Dendritic cell treated with granulocyte-macrophage colony-stimulating factor and Interleukin-4, amounts not matched to agents 40 ng/mL and 50 ng/mL, for 4 days (primary cell): ENCODE results near the gene MED12L.

Source experiments
- H3K27ac Mint-ChIP-seq: one replicate; pipeline ENCODE4 v1.8.0; 2022; ENCODE audit warnings: mild to moderate bottlenecking, mixed read lengths
- H3K27me3 Mint-ChIP-seq: one replicate; pipeline ENCODE4 v1.8.0; 2022; ENCODE audit warnings: mild to moderate bottlenecking, mixed read lengths
- H3K36me3 Mint-ChIP-seq: one replicate; pipeline ENCODE4 v1.8.0; 2022; ENCODE audit warnings: low read depth, mixed read lengths
- H3K4me1 Mint-ChIP-seq: one replicate; pipeline ENCODE4 v1.8.0; 2022; ENCODE audit warnings: low read depth, mixed read lengths
- H3K4me3 Mint-ChIP-seq: one replicate; pipeline ENCODE4 v1.8.0; 2022; ENCODE audit warnings: mild to moderate bottlenecking, moderate library complexity, mixed read lengths
- H3K9me3 Mint-ChIP-seq: one replicate; pipeline ENCODE4 v1.8.0; 2022; ENCODE audit warnings: mixed read lengths
- intact Hi-C: fragments of 100-400 bp; cut with micrococcal nuclease; formaldehyde crosslinking; loops from one replicate; pipeline ENCODE4 v1.15.0; 2022

The MED12L gene

GRCh38 chr3:151262871-151263525 lies 177.5 kb downstream of the MED12L start:
- H3K4me1 Mint-ChIP-seq, result peaks cover 52% of the 10 kb centered on the region
- no peaks in the 10 kb centered on the region for H3K27me3 Mint-ChIP-seq
- no peak overlapping the region for H3K27ac Mint-ChIP-seq
- H3K4me3 Mint-ChIP-seq, result no peak overlapping the region
- H3K9me3 Mint-ChIP-seq, result no peaks in the 10 kb centered on the region
- intact Hi-C loops, result no loop called here
- peaks cover 37% of the 10 kb centered on the region for H3K36me3 Mint-ChIP-seq

- Mint-ChIP-seq H3K27me3 (no peaks in the 10 kb centered on the region), H3K27ac (peak overlapping the region; percentile 92), H3K4me1 (peaks cover 65% of the 10 kb centered on the region), H3K4me3 (peak overlapping the region; percentile 40), H3K36me3 (peaks cover 47% of the 10 kb centered on the region), H3K9me3 (no peaks in the 10 kb centered on the region)
- intact Hi-C loops, result no loop called here
Observed at GRCh38 chr3:151264605-151265004, 179.1 kb downstream of the MED12L start.

- no peaks in the 10 kb centered on the region for H3K27me3 Mint-ChIP-seq
- H3K9me3 Mint-ChIP-seq, result no peaks in the 10 kb centered on the region
- intact Hi-C loops, result no loop called here
- H3K36me3 Mint-ChIP-seq, result peaks cover 47% of the 10 kb centered on the region
- H3K4me1 Mint-ChIP-seq, result peaks cover 66% of the 10 kb centered on the region
- peak overlapping the region; percentile 40 for H3K4me3 Mint-ChIP-seq
- peak overlapping the region; percentile 92 for H3K27ac Mint-ChIP-seq
Observed at GRCh38 chr3:151265166-151265565, 179.7 kb downstream of the MED12L start.

GRCh38 chr3:151265866-151266265 lies 180.4 kb downstream of the MED12L start:
- H3K4me3 Mint-ChIP-seq, result peak overlapping the region; percentile 30
- peaks cover 46% of the 10 kb centered on the region for H3K36me3 Mint-ChIP-seq
- H3K27me3 Mint-ChIP-seq, result no peaks in the 10 kb centered on the region
- H3K27ac Mint-ChIP-seq, result peak overlapping the region; percentile 92
- H3K4me1 Mint-ChIP-seq, result peaks cover 63% of the 10 kb centered on the region
- intact Hi-C loops, result no loop called here
- no peaks in the 10 kb centered on the region for H3K9me3 Mint-ChIP-seq

- intact Hi-C loops, result no loop called here
- Mint-ChIP-seq H3K9me3 (no peaks in the 10 kb centered on the region), H3K27me3 (no peaks in the 10 kb centered on the region), H3K4me3 (no peak overlapping the region), H3K4me1 (peaks cover 68% of the 10 kb centered on the region), H3K27ac (peak overlapping the region; percentile 92), H3K36me3 (peaks cover 42% of the 10 kb centered on the region)
Observed at GRCh38 chr3:151267066-151267465, 181.6 kb downstream of the MED12L start.

- peak overlapping the region; percentile 39 for H3K27ac Mint-ChIP-seq
- intact Hi-C loops, result no loop called here
Observed at GRCh38 chr3:151268267-151269235, 183.1 kb downstream of the MED12L start.

GRCh38 chr3:151269631-151270030 lies 184.2 kb downstream of the MED12L start:
- intact Hi-C loops, result no loop called here
- H3K9me3 Mint-ChIP-seq, result no peaks in the 10 kb centered on the region
- peaks cover 61% of the 10 kb centered on the region for H3K4me1 Mint-ChIP-seq
- H3K27me3 Mint-ChIP-seq, result no peaks in the 10 kb centered on the region
- H3K4me3 Mint-ChIP-seq, result no peak overlapping the region
- peaks cover 46% of the 10 kb centered on the region for H3K36me3 Mint-ChIP-seq
- H3K27ac Mint-ChIP-seq, result peak overlapping the region; percentile 3

More at GRCh38 chr3:151268267-151269235, 183.1 kb downstream of the MED12L start:
- Mint-ChIP-seq H3K27me3 (no peaks in the 10 kb centered on the region), H3K9me3 (no peaks in the 10 kb centered on the region), H3K36me3 (peaks cover 48% of the 10 kb centered on the region), H3K4me3 (no peak overlapping the region), H3K4me1 (peaks cover 71% of the 10 kb centered on the region)

GRCh38 chr3:151275091-151275490 lies 189.6 kb downstream of the MED12L start:
- intact Hi-C loops, result no loop called here
- H3K27me3 Mint-ChIP-seq, result no peaks in the 10 kb centered on the region
- peaks cover 28% of the 10 kb centered on the region for H3K36me3 Mint-ChIP-seq
- no peaks in the 10 kb centered on the region for H3K9me3 Mint-ChIP-seq
- H3K27ac Mint-ChIP-seq, result peak overlapping the region; percentile 57
- no peak overlapping the region for H3K4me3 Mint-ChIP-seq
- H3K4me1 Mint-ChIP-seq, result peaks cover 52% of the 10 kb centered on the region

GRCh38 chr3:151276038-151276686 lies 190.7 kb downstream of the MED12L start:
- intact Hi-C loops, result no loop called here
- H3K4me1 Mint-ChIP-seq, result peaks cover 58% of the 10 kb centered on the region
- H3K9me3 Mint-ChIP-seq, result no peaks in the 10 kb centered on the region
- H3K27me3 Mint-ChIP-seq, result no peaks in the 10 kb centered on the region
- H3K4me3 Mint-ChIP-seq, result peak overlapping the region; percentile 78
- H3K27ac Mint-ChIP-seq, result peak overlapping the region; percentile 85
- H3K36me3 Mint-ChIP-seq, result peaks cover 22% of the 10 kb centered on the region

GRCh38 chr3:151276687-151277042 lies 191.2 kb downstream of the MED12L start:
- intact Hi-C loops, result no loop called here
- Mint-ChIP-seq H3K9me3 (no peaks in the 10 kb centered on the region), H3K27me3 (no peaks in the 10 kb centered on the region), H3K36me3 (peaks cover 21% of the 10 kb centered on the region), H3K27ac (peak overlapping the region; percentile 85), H3K4me1 (peaks cover 58% of the 10 kb centered on the region), H3K4me3 (peak overlapping the region; percentile 78)

GRCh38 chr3:151278230-151278629 lies 192.8 kb downstream of the MED12L start, which contains the start of gene P2RY14:
P2RY14 (minus strand) TSS chr3:151278542; CDS start chr3:151214316, 64,226 bp downstream.
- Mint-ChIP-seq H3K4me1 (peaks cover 56% of the 10 kb centered on the region), H3K27me3 (no peaks in the 10 kb centered on the region), H3K27ac (peak within 1 kb of the TSS; percentile 73), H3K9me3 (no peaks in the 10 kb centered on the region), H3K36me3 (peaks cover 6% of the 10 kb centered on the region), H3K4me3 (peak within 1 kb of the TSS; percentile 60)
- intact Hi-C loops, result no loop called here

GRCh38 chr3:151281671-151282324 lies 196.3 kb downstream of the MED12L start:
- H3K27ac Mint-ChIP-seq, result peak overlapping the region; percentile 75
- no peak overlapping the region for H3K4me3 Mint-ChIP-seq
- H3K36me3 Mint-ChIP-seq, result no peaks in the 10 kb centered on the region
- intact Hi-C loops, result loop anchor here (2.0 kb wide), 1 partner anchor 125 kb away; no protein-coding TSS in a partner anchor
- no peaks in the 10 kb centered on the region for H3K9me3 Mint-ChIP-seq
- no peaks in the 10 kb centered on the region for H3K27me3 Mint-ChIP-seq
- H3K4me1 Mint-ChIP-seq, result peaks cover 60% of the 10 kb centered on the region

GRCh38 chr3:151282921-151283320 lies 197.5 kb downstream of the MED12L start:
- H3K27me3 Mint-ChIP-seq, result no peaks in the 10 kb centered on the region
- H3K36me3 Mint-ChIP-seq, result no peaks in the 10 kb centered on the region
- H3K9me3 Mint-ChIP-seq, result no peaks in the 10 kb centered on the region
- intact Hi-C loops, result loop anchor here (1.0 to 2.0 kb wide), 3 partner anchors 55 to 126 kb away; no protein-coding TSS in a partner anchor
- no peak overlapping the region for H3K27ac Mint-ChIP-seq
- H3K4me3 Mint-ChIP-seq, result no peak overlapping the region
- H3K4me1 Mint-ChIP-seq, result peaks cover 65% of the 10 kb centered on the region
